Measurements from ENCODE around the gene ARHGEF10L.

The ARHGEF10L gene

GRCh38 chr1:17603091-17603841 is 63.8 kb downstream of the ARHGEF10L start:
- H3F3A ChIP-seq (ENCODE audit: insufficient read depth) = no peaks in the 10 kb centered on the region
- H3K9me2 ChIP-seq (replicated peaks; ENCODE audit: insufficient read depth, low read length) = no peaks in the 10 kb centered on the region
- no peaks in the 10 kb centered on the region for H3K36me3 ChIP-seq (ENCODE audit: low read length)
- H4K20me1 ChIP-seq (ENCODE audit: low read depth, low read length) = no peaks in the 10 kb centered on the region
- H3K27me3 ChIP-seq (ENCODE audit: low read length) = no peaks in the 10 kb centered on the region
- H3K9ac ChIP-seq (ENCODE audit: low read length) = no peak overlapping the region
- no peak overlapping the region for H3K4me2 ChIP-seq (ENCODE audit: low read depth, low read length, poor library complexity, severe bottlenecking)
- TF ChIP-seq CTCF (IDR thresholded peaks at IDR 0.05; ENCODE audit: insufficient read depth, low read length, poor library complexity, severe bottlenecking) (no peak), EZH2phosphoT487 (conservative IDR thresholded peaks at IDR 0.05; ENCODE audit: low read length) (no peak)
- H3K79me2 ChIP-seq (ENCODE audit: insufficient read depth, low read length) = no peaks in the 10 kb centered on the region
- H2AFZ ChIP-seq (ENCODE audit: low read depth, low read length, severe bottlenecking) = no peak overlapping the region
- H3K9me3 ChIP-seq (ENCODE audit: insufficient read depth, low read length) = no peaks in the 10 kb centered on the region
- no peak overlapping the region for H3K4me3 ChIP-seq (ENCODE audit: insufficient read depth, low read length, poor library complexity, severe bottlenecking)
- no peak overlapping the region for H3K27ac ChIP-seq (ENCODE audit: low read depth, low read length)

- H3K4me2 ChIP-seq (ENCODE audit: low read depth, low read length, poor library complexity, severe bottlenecking) = no peak overlapping the region
- H3K27ac ChIP-seq (ENCODE audit: low read depth, low read length) = no peak overlapping the region
- H3K9ac ChIP-seq (ENCODE audit: low read length) = no peak overlapping the region
- no peak overlapping the region for H3K4me3 ChIP-seq (ENCODE audit: insufficient read depth, low read length, poor library complexity, severe bottlenecking)
- no peaks in the 10 kb centered on the region for H3K36me3 ChIP-seq (ENCODE audit: low read length)
- H3K9me2 ChIP-seq (replicated peaks; ENCODE audit: insufficient read depth, low read length) = no peaks in the 10 kb centered on the region
- H3K79me2 ChIP-seq (ENCODE audit: insufficient read depth, low read length) = no peaks in the 10 kb centered on the region
- no peaks in the 10 kb centered on the region for H3F3A ChIP-seq (ENCODE audit: insufficient read depth)
- no peak overlapping the region for H2AFZ ChIP-seq (ENCODE audit: low read depth, low read length, severe bottlenecking)
- H4K20me1 ChIP-seq (ENCODE audit: low read depth, low read length) = no peaks in the 10 kb centered on the region
- no peaks in the 10 kb centered on the region for H3K9me3 ChIP-seq (ENCODE audit: insufficient read depth, low read length)
- no peaks in the 10 kb centered on the region for H3K27me3 ChIP-seq (ENCODE audit: low read length)
- TF ChIP-seq CTCF (IDR thresholded peaks at IDR 0.05; ENCODE audit: insufficient read depth, low read length, poor library complexity, severe bottlenecking) (no peak), EZH2phosphoT487 (conservative IDR thresholded peaks at IDR 0.05; ENCODE audit: low read length) (no peak)
Observed at GRCh38 chr1:17605582-17606344, 66.3 kb downstream of the ARHGEF10L start.

- Histone ChIP-seq H4K20me1 (ENCODE audit: low read depth, low read length) (no peaks in the 10 kb centered on the region), H3K9ac (ENCODE audit: low read length) (no peak overlapping the region), H2AFZ (ENCODE audit: low read depth, low read length, severe bottlenecking) (no peak overlapping the region), H3K27me3 (ENCODE audit: low read length) (no peaks in the 10 kb centered on the region), H3K27ac (ENCODE audit: low read depth, low read length) (no peak overlapping the region), H3K9me2 (replicated peaks; ENCODE audit: insufficient read depth, low read length) (no peaks in the 10 kb centered on the region), H3K36me3 (ENCODE audit: low read length) (no peaks in the 10 kb centered on the region), H3K79me2 (ENCODE audit: insufficient read depth, low read length) (no peaks in the 10 kb centered on the region), H3F3A (ENCODE audit: insufficient read depth) (no peaks in the 10 kb centered on the region), H3K4me2 (ENCODE audit: low read depth, low read length, poor library complexity, severe bottlenecking) (no peak overlapping the region), H3K9me3 (ENCODE audit: insufficient read depth, low read length) (no peaks in the 10 kb centered on the region), H3K4me3 (ENCODE audit: insufficient read depth, low read length, poor library complexity, severe bottlenecking) (no peak overlapping the region)
- TF ChIP-seq CTCF (IDR thresholded peaks at IDR 0.05; ENCODE audit: insufficient read depth, low read length, poor library complexity, severe bottlenecking) (peak; percentile 77), EZH2phosphoT487 (conservative IDR thresholded peaks at IDR 0.05; ENCODE audit: low read length) (no peak)
Observed at GRCh38 chr1:17606826-17607440, 67.4 kb downstream of the ARHGEF10L start.
